Suprapubic skin (tissue), 4 donors: ENCODE data around the gene ARHGEF17. TPM values are rescaled to one million over a fixed set of nuclear protein-coding genes. Genes with fewer than 3 reads are reported as not detected.

ENCODE experiments used
- DNase-seq, 2 donors: peaks; one replicate each; pipeline ENCODE4 v3.0.0-alpha.2; 2019; ENCODE audit warnings: low spot score in 2 of 2
- H3K27ac ChIP-seq: fragments of 200-600 bp; sonication (generic); one replicate; pipeline ENCODE4 v1.5.1; 2019
- H3K27me3 ChIP-seq: fragments of 200-600 bp; sonication (generic); one replicate; pipeline ENCODE4 v1.5.1; 2019
- H3K36me3 ChIP-seq: fragments of 200-600 bp; sonication (generic); one replicate; pipeline ENCODE4 v1.5.1; 2019
- H3K4me1 ChIP-seq: fragments of 200-600 bp; sonication (generic); one replicate; pipeline ENCODE4 v1.5.1; 2019
- H3K4me3 ChIP-seq: fragments of 200-600 bp; sonication (generic); one replicate; pipeline ENCODE4 v1.5.1; 2019; ENCODE audit warnings: mild to moderate bottlenecking
- H3K9me3 ChIP-seq: fragments of 200-600 bp; sonication (generic); one replicate; pipeline ENCODE4 v1.5.1; 2019
- CTCF ChIP-seq, 2 donors: fragments of 200-600 bp in 1 of 2; fragments of 450-650 bp in 1 of 2; sonication (generic) in 1 of 2; IDR thresholded peaks; one replicate each; pipeline ENCODE4 v1.5.1; 2016 to 2019; ENCODE audit warnings: antibody characterized with exemption in 2 of 2, mild to moderate bottlenecking in 1 of 2, moderate library complexity in 1 of 2
- EP300 ChIP-seq: sonication (generic); formaldehyde crosslinking; IDR thresholded peaks from one replicate; pipeline ENCODE4 v1.6.1; 2017; ENCODE audit warnings: antibody characterized with exemption
- POLR2A ChIP-seq, 2 donors: fragments of 450-650 bp; IDR thresholded peaks; one replicate each; pipeline ENCODE4 v1.6.1; 2017; ENCODE audit warnings: antibody characterized with exemption in 2 of 2, mild to moderate bottlenecking in 2 of 2, moderate library complexity in 2 of 2
- POLR2AphosphoS5 ChIP-seq, 3 donors: sonication (generic); formaldehyde crosslinking; IDR thresholded peaks; one replicate each; pipeline ENCODE4 v1.6.1; 2017; ENCODE audit warnings: antibody characterized with exemption in 3 of 3
- WGBS: methylation state at CpG from one replicate; pipeline ENCODE4 v1.1.5; 2018; 5-methylcytosine and 5-hydroxymethylcytosine counted together
- total RNA-seq, 4 donors: library from RNA; depleted of rRNA; stranded (reverse); fragments of >200 nt; gene quantifications; one replicate each; pipeline ENCODE4 v1.1.0, GENCODE V29; 2016

Gene ARHGEF17
- total RNA-seq, 4 donors from 2014 or later, result 8.3 to 25.0 (median 9.7) TPM

GRCh38 chr11:73295996-73296318, 12.1 kb upstream of the ARHGEF17 start:
- H3K27me3 ChIP-seq, result no peaks in the 10 kb centered on the region
- H3K36me3 ChIP-seq, result no peaks in the 10 kb centered on the region
- DNase-seq, result no peak
- WGBS, result 96% methylated on average over 2 of the region's 3 CpGs
- no peak for TF ChIP-seq EP300
- TF ChIP-seq CTCF (IDR thresholded peaks at IDR 0.05), result no peak
- no peak for TF ChIP-seq POLR2A (IDR thresholded peaks at IDR 0.05)
- no peak for TF ChIP-seq POLR2AphosphoS5 (IDR thresholded peaks at IDR 0.05)
- no peak overlapping the region for H3K27ac ChIP-seq
- H3K4me1 ChIP-seq, result no peaks in the 10 kb centered on the region
- no peak overlapping the region for H3K4me3 ChIP-seq
- no peaks in the 10 kb centered on the region for H3K9me3 ChIP-seq

- WGBS, result 93% methylated on average over 28 of the region's 35 CpGs
- Histone ChIP-seq H3K4me1 (no peaks in the 10 kb centered on the region), H3K27ac (no peak overlapping the region), H3K4me3 (no peak overlapping the region), H3K9me3 (no peaks in the 10 kb centered on the region), H3K36me3 (no peaks in the 10 kb centered on the region), H3K27me3 (no peaks in the 10 kb centered on the region)
- TF ChIP-seq CTCF (IDR thresholded peaks at IDR 0.05) (no peak), POLR2AphosphoS5 (IDR thresholded peaks at IDR 0.05) (no peak), EP300 (no peak), POLR2A (IDR thresholded peaks at IDR 0.05) (no peak)
- no peak for DNase-seq
These were observed 11.4 kb upstream of the ARHGEF17 start for GRCh38 chr11:73296501-73297230.

- no peak for DNase-seq
- no peak overlapping the region for H3K27ac ChIP-seq
- no peak overlapping the region for H3K4me3 ChIP-seq
- TF ChIP-seq POLR2A (IDR thresholded peaks at IDR 0.05) (no peak), EP300 (no peak), CTCF (IDR thresholded peaks at IDR 0.05) (no peak), POLR2AphosphoS5 (IDR thresholded peaks at IDR 0.05) (no peak)
- no peaks in the 10 kb centered on the region for H3K27me3 ChIP-seq
- 90% methylated on average over 14 of the region's 18 CpGs for WGBS
- H3K4me1 ChIP-seq, result no peaks in the 10 kb centered on the region
- no peaks in the 10 kb centered on the region for H3K9me3 ChIP-seq
- H3K36me3 ChIP-seq, result no peaks in the 10 kb centered on the region
These were observed 10.9 kb upstream of the ARHGEF17 start for GRCh38 chr11:73297231-73297590.

GRCh38 chr11:73297702-73298101, 10.4 kb upstream of the ARHGEF17 start:
- no peaks in the 10 kb centered on the region for H3K27me3 ChIP-seq
- H3K4me1 ChIP-seq, result no peaks in the 10 kb centered on the region
- no peak overlapping the region for H3K4me3 ChIP-seq
- TF ChIP-seq POLR2AphosphoS5 (IDR thresholded peaks at IDR 0.05) (no peak), CTCF (IDR thresholded peaks at IDR 0.05) (no peak), POLR2A (IDR thresholded peaks at IDR 0.05) (no peak), EP300 (no peak)
- H3K9me3 ChIP-seq, result no peaks in the 10 kb centered on the region
- DNase-seq, result no peak
- WGBS, result 91% methylated on average over 3 of the region's 3 CpGs
- H3K36me3 ChIP-seq, result no peaks in the 10 kb centered on the region
- no peak overlapping the region for H3K27ac ChIP-seq

GRCh38 chr11:73298233-73298632, 9.8 kb upstream of the ARHGEF17 start:
- Histone ChIP-seq H3K36me3 (no peaks in the 10 kb centered on the region), H3K4me1 (no peaks in the 10 kb centered on the region), H3K27me3 (no peaks in the 10 kb centered on the region), H3K9me3 (no peaks in the 10 kb centered on the region), H3K4me3 (no peak overlapping the region), H3K27ac (no peak overlapping the region)
- no peak for DNase-seq
- TF ChIP-seq POLR2AphosphoS5 (IDR thresholded peaks at IDR 0.05) (no peak), CTCF (IDR thresholded peaks at IDR 0.05) (no peak), POLR2A (IDR thresholded peaks at IDR 0.05) (no peak), EP300 (no peak)
- WGBS, result 74% methylated on average over 5 of the region's 5 CpGs
